ENCODE results near the gene ACAT1.
"Not testable (repeated sequence)": the region's sequence is repeated elsewhere in the genome, so short reads cannot be mapped to it uniquely, and the experiment has no call there.

The ACAT1 gene

DNA sequence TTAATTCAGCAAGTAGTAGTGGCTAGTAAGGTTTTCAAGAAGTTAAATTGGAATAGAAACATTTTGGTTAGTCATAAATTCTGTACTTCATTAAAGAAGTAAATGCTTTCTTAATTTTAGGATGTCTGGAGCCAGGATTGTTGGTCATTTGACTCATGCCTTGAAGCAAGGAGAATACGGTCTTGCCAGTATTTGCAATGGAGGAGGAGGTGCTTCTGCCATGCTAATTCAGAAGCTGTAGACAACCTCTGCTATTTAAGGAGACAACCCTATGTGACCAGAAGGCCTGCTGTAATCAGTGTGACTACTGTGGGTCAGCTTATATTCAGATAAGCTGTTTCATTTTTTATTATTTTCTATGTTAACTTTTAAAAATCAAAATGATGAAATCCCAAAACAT is 25.8 kb downstream of the ACAT1 start:
- no peak for DNase-seq

DNA sequence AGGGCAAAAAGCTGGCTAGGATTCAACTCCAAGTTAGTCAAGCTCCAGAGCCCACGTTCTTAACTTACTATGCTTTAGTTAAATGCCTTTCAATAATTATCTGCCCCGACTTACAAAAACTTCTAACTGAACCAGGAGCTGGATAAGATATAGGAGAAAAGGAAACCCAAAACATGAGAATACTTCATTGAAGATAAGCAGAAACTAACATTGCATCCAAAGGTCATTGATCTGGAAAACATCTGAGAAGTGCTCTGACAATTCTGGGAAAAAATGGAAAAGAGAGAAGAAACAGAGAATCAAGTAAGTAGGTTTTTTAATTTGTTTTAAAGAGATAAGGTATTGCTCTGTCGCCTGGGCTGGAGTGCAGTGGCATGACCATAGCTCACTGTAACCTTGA is 27.2 kb downstream of the ACAT1 start:
- DNase-seq: no peak

DNA sequence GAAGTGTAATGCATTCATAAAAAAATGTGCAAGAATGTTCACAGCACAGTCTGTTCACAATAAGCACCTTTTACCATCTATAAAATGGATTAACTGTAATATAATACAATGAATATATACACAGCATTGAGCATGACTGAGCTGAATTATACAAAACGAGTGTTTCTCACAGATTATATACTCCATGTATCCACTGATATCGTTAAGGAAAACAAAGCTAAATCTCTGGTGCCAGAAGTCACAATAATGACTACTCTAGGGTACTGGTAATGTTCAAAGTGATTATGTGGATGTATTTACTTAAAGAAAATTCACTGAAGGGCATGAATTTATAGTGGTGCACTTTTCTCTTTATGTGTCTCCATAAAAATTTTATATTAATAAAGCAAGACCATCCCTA is 33.2 kb downstream of the ACAT1 start:
- no peak for DNase-seq

GRCh38 chr11:108160970-108161566 is 39.7 kb downstream of the ACAT1 start:
- DNase-seq: no peak

- DNase-seq: not testable (repeated sequence)
These were observed 41.5 kb downstream of the ACAT1 start for GRCh38 chr11:108162878-108163277.

- no peak for DNase-seq
These were observed 46.3 kb downstream of the ACAT1 start for GRCh38 chr11:108167624-108168023.

- DNase-seq: no peak
These were observed 48.8 kb downstream of the ACAT1 start for GRCh38 chr11:108170184-108170583.

GRCh38 chr11:108177570-108177969 is 56.2 kb downstream of the ACAT1 start:
- no peak for DNase-seq

- DNase-seq: no peak
These were observed 72.4 kb downstream of the ACAT1 start for GRCh38 chr11:108193725-108194124.

GRCh38 chr11:108196901-108197300 is 75.5 kb downstream of the ACAT1 start:
- DNase-seq: no peak

All from NCI-H187 treated with DMSO at 0.1 percent for 48 hours (cell line).